HepG2 (cell line): ENCODE measurements around the gene CDH11. TPM values are rescaled to one million over a fixed set of nuclear protein-coding genes. Genes with fewer than 3 reads are reported as not detected.

Experiments
- ATAC-seq: fragments of 200-7000 bp; cut with Tn5 transposase; 3 replicates; pipeline ENCODE4 v1.9.1; 2020; ENCODE audit warnings: mild to moderate bottlenecking, moderate library complexity
- BruUV-seq: library from RNA; stranded (reverse); fragments of 400-500 nt; replicated peaks from 2 replicates; lab custom pipeline; 2021; lab: Mats Ljungman, UMichigan
- CTCF ChIA-PET: fragments of 300-600 bp; formaldehyde crosslinking; extraction: SDS; loops from one replicate; lab custom pipeline; 2021; ENCODE audit warnings: low total read pairs, inconsistent platforms, low intra/inter-chr PET ratio; lab: Yijun Ruan, JAX
- POLR2A ChIA-PET: fragments of 350-600 bp; sonication (Branson Sonifier 250); formaldehyde crosslinking; loops from one replicate; lab custom pipeline; 2020; ENCODE audit warnings: antibody characterized with exemption, inconsistent platforms; lab: Yijun Ruan, JAX
- DNase-seq: peaks from one replicate; pipeline ENCODE4 v3.0.0-alpha.2; 2015; ENCODE audit warnings: low spot score
- FAIRE-seq: peaks from 3 replicates; lab custom pipeline; 2011; peaks lifted over from hg19 to GRCh38; lab: Jason Lieb, UNC
- H2AFZ ChIP-seq: one replicate; pipeline ENCODE4 v1.6.1; 2011; ENCODE audit warnings: low read length, inconsistent platforms
- H3K27ac ChIP-seq: fragments of 300-600 bp; 3 replicates; pipeline ENCODE4 v1.8.0; 2011; ENCODE audit warnings: mixed run types, mild to moderate bottlenecking, mixed read lengths, low read length, inconsistent platforms; ENCODE audit not compliant: insufficient read depth; ENCODE audit errors: extremely low read length
- H3K27me3 ChIP-seq, 2 experiments: fragments of 200-600 bp in 1 of 2; 2 replicates in 1 of 2; 3 replicates in 1 of 2; pipeline versions ENCODE4 v1.6.0 to v1.8.0; 2011; ENCODE audit warnings: low read length in 2 of 2, mild to moderate bottlenecking in 2 of 2, moderate library complexity in 2 of 2, inconsistent platforms in 1 of 2; ENCODE audit not compliant: insufficient read depth in 2 of 2, control insufficient read depth in 1 of 2
- H3K36me3 ChIP-seq, 2 experiments: fragments of 200-600 bp in 1 of 2; replicated peaks in 1 of 2; 2 replicates in 1 of 2; 3 replicates in 1 of 2; pipeline versions ENCODE4 v1.5.1 to v1.8.0; 2011; ENCODE audit warnings: low read length in 2 of 2, inconsistent platforms in 1 of 2; ENCODE audit not compliant: insufficient read depth in 2 of 2, control insufficient read depth in 1 of 2
- H3K4me1 ChIP-seq: 2 replicates; pipeline ENCODE4 v1.5.1; 2012; ENCODE audit warnings: low read length, inconsistent platforms; ENCODE audit not compliant: insufficient read depth
- H3K4me2 ChIP-seq: 2 replicates; pipeline ENCODE4 v1.6.0; 2011; ENCODE audit warnings: low read depth, low read length, inconsistent platforms
- H3K4me3 ChIP-seq, 3 experiments: fragments of 200-600 bp in 1 of 3; sonication (generic), shearing (Covaris generic) in 1 of 3; replicated peaks in 1 of 3; 2 replicates each; pipeline ENCODE4 v1.5.1; 2011 to 2016; ENCODE audit warnings: low read length in 3 of 3, inconsistent platforms in 2 of 3, low read depth in 2 of 3, mild to moderate bottlenecking in 2 of 3, control low read depth in 1 of 3, mixed read lengths in 1 of 3; ENCODE audit not compliant: insufficient read depth in 1 of 3
- H3K79me2 ChIP-seq: one replicate; pipeline ENCODE4 v1.6.1; 2011; ENCODE audit warnings: low read length, inconsistent platforms; ENCODE audit not compliant: insufficient read depth
- H3K9ac ChIP-seq: 2 replicates; pipeline ENCODE4 v1.6.0; 2011; ENCODE audit warnings: mild to moderate bottlenecking, low read depth, low read length, inconsistent platforms; ENCODE audit not compliant: insufficient read depth
- H3K9me3 ChIP-seq: 2 replicates; pipeline ENCODE4 v1.5.1; 2012; ENCODE audit warnings: mild to moderate bottlenecking, low read length
- H4K20me1 ChIP-seq: 2 replicates; pipeline ENCODE4 v1.6.0; 2011; ENCODE audit warnings: inconsistent platforms, mild to moderate bottlenecking, low read length, moderate library complexity; ENCODE audit not compliant: insufficient read depth
- CTCF ChIP-seq: sonication (generic); formaldehyde crosslinking; IDR thresholded peaks from 2 replicates; pipeline ENCODE4 v1.5.0; 2020; ENCODE audit warnings: mild to moderate bottlenecking, missing genetic modification reagents, moderate library complexity
- HMGXB4 ChIP-seq, 2 experiments: sonication (generic) in 1 of 2; formaldehyde crosslinking in 1 of 2; IDR thresholded peaks; 2 replicates each; pipeline versions ENCODE4 v1.4.0 to v1.6.1; 2018 to 2020; ENCODE audit warnings: missing genetic modification reagents in 2 of 2, borderline replicate concordance in 1 of 2, low read depth in 1 of 2, mild to moderate bottlenecking in 1 of 2, missing biosample characterization in 1 of 2
- PLSCR1 ChIP-seq: sonication (generic); formaldehyde crosslinking; IDR thresholded peaks from 2 replicates; pipeline ENCODE4 v1.5.0; 2020; ENCODE audit warnings: missing genetic modification reagents, mild to moderate bottlenecking, borderline replicate concordance
- ZNF17 ChIP-seq: sonication (generic); formaldehyde crosslinking; IDR thresholded peaks from 2 replicates; pipeline ENCODE4 v1.5.0; 2020; ENCODE audit warnings: mild to moderate bottlenecking, missing genetic modification reagents
- WGBS: methylation state at CpG from one replicate; pipeline ENCODE4 v1.1.6; 2017; ENCODE audit warnings: low lambda C conversion rate; 5-methylcytosine and 5-hydroxymethylcytosine counted together
- in situ Hi-C: cut with HindIII; loops from 2 replicates; pipeline ENCODE4 v1.10.0; 2017; ENCODE audit warnings: low pct_unique_long_range_greater_than_20kb; ENCODE audit not compliant: extremely low pct_ligation_motif_present
- intact Hi-C: fragments of 100-400 bp; cut with micrococcal nuclease; formaldehyde crosslinking; loops from one replicate; pipeline ENCODE4 v1.10.0; 2022; ENCODE audit not compliant: unreplicated experiment
- polyA plus RNA-seq, 8 experiments: library from polyadenylated mRNA; depleted of rRNA in 3 of 8; stranded (reverse) in 7 of 8; unstranded in 1 of 8; fragments of >200 nt; fragmentation: Illumina TruSeq in 4 of 8; extraction: Trizol in 4 of 8; gene quantifications; 2 replicates each; pipeline versions ENCODE4 v1.2.1 to v1.2.3, GENCODE V29; 2011 to 2016; ENCODE audit warnings: low read depth in 4 of 8, missing spikeins in 1 of 8, mixed read lengths in 1 of 8; ENCODE audit not compliant: insufficient read depth in 1 of 8
- total RNA-seq, 5 experiments: library from RNA; depleted of rRNA; stranded (reverse); fragments of >200 nt; fragmentation: Illumina TruSeq; extraction: Trizol; gene quantifications; 2 replicates each; pipeline ENCODE4 v1.2.3, GENCODE V29; 2016; ENCODE audit warnings: low read depth in 1 of 5

CDH11 gene
- total and polyA plus RNA-seq, 2 of the 13 experiments (the other 11 are each of a cell fraction or from before 2014, with no cell fraction given), result not detected

GRCh38 chr16:65126845-65127624 is 5.2 kb upstream of the CDH11 start:
- intact Hi-C loops (no loop called here), in situ Hi-C loops (loop anchor here (10.0 kb wide), 1 partner anchor 1032 kb away; no protein-coding TSS in a partner anchor)
- ATAC-seq, result peak; percentile 44
- Histone ChIP-seq H3K4me1 (no peaks in the 10 kb centered on the region), H2AFZ (no peak overlapping the region), H3K9me3 (no peaks in the 10 kb centered on the region), H3K27me3 (peaks cover 0 to 9% of the 10 kb centered on the region in 2 experiments; a peak in 3 of 5 replicates), H3K9ac (no peak overlapping the region), H3K4me3 (no peak overlapping the region), H3K27ac (no peak overlapping the region), H3K36me3 (no peaks in the 10 kb centered on the region), H3K79me2 (no peaks in the 10 kb centered on the region), H3K4me2 (no peak overlapping the region), H4K20me1 (no peaks in the 10 kb centered on the region)
- WGBS, result 70% methylated on average over 6 of the region's 6 CpGs
- no peak for DNase-seq
- no TSS peak for BruUV-seq
- no peak for FAIRE-seq
- CTCF ChIA-PET, result no interaction called here
- no peak for TF ChIP-seq HMGXB4 (CRISPR knock-in tag; IDR thresholded peaks at IDR 0.05; ENCODE audit: borderline replicate concordance in 1 of 2, low read depth in 1 of 2)
- TF ChIP-seq CTCF, result 0 out of 2 replicates have a peak, but pooled peaks have one; percentile 8
- no peak for TF ChIP-seq ZNF17 (CRISPR knock-in tag)
- no peak for TF ChIP-seq PLSCR1
- POLR2A ChIA-PET, result no interaction called here
